Measurements from ENCODE around the gene PCNT.

Gene PCNT

DNA sequence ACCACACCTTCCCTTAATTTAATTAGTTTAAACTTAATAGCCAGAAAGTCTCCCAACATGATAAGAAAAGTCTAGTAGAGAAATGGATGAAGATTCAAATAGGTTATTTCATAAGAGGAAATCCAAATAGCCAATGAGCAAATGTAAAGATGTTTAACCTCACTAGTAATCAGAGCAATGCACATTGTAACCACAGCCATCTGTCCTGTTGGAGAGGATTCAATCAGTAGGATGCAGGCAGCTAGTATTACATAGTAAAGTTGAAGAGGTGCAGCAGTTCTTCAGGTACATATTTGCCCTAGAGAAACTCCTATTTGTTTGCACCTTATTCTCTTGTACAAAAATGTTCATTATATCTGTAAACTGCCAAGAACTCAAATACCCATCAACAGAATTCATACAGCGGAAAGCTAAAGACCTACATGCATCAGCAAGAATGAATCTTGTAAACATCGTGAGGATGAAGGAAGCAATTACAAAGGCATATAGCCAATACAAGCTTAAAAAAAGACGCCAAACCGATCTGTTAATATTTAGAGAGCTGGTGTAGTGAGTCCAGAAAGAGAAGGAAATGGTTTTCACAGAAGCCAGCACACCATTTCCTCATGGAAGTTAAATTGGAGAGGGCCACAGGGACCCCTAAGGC is 162.6 kb downstream of the PCNT start:
- peak; percentile 39 for DNase-seq

DNA sequence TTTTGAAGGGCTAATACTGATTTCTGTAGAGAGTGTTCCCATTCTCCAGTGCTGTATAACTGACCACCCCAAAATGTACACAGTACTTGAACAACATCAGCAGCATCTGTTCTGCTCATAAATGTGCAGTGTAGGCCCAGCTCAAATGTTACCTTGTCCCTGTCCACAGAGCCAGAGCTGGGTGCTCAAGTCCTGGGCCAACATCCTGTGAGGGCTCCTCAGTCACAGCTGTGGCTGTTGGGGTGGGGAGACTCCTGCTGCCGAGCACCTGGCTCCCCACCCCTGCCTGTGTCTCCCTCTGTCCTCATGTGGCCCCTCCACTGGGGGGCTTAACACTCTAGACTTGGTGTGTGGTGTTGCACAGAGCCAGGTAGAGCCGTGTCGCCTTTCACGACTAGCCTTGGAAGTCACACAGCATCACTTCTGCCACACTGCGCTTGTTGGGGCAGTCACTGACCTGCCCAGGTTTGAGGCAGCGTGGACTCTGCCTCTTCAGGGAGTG is 165.3 kb downstream of the PCNT start:
- no peak for DNase-seq

GRCh38 chr21:46489800-46490199 is 165.8 kb downstream of the PCNT start:
- no peak for DNase-seq

- DNase-seq: no peak
These were observed 167.6 kb downstream of the PCNT start for GRCh38 chr21:46491553-46491952.

DNA sequence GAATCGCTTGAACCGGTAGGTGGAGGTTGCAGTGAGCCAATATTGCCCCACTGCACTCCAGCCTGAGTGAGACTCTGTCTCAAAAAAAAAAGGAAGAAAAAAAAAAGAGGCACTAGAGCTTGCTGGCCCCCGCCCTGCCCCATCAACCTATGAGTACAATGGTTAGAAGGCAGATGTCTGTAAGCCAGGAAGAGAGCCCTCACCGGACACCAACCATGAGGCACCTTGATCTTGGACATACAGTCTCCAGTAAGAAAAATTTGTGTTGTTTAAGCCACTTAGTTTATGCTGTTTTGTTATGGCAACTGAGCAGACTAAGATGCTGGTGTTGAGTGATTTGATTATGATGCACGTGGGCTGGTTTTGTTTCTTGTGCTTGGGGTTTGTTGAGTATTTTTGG is 168.9 kb downstream of the PCNT start:
- DNase-seq: no peak

DNA sequence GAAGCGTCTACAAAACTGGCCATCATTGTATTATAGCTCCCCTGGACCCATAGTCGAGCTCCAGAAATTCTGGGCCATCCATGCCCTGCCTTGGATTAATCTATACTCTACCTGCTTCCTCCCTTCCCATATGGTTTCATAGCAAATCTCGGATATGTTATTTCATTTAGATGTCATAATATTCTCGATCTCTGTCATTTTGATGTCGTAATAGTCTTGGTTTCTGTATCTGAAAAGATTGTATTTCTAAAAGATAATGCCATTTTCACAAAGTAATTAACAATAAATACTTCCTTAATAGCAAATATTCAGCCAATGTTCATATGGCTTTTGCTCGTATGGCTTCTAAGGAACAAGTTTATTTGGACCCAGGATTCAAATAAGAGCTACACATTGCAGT is 169.9 kb downstream of the PCNT start:
- DNase-seq: no peak
